Duodenal mucosa (tissue), 2 donors: ENCODE data around the gene CTNNA2.

Experiments used
- H3K27ac ChIP-seq: one replicate; pipeline ENCODE4 v1.7.0; 2013; ENCODE audit warnings: low read depth, low read length
- H3K27me3 ChIP-seq, 2 donors: one replicate each; pipeline ENCODE4 v1.7.0; 2013; ENCODE audit warnings: low read length in 2 of 2, control low read depth in 1 of 2; ENCODE audit not compliant: insufficient read depth in 2 of 2, control insufficient read depth in 1 of 2
- H3K36me3 ChIP-seq, 2 donors: one replicate each; pipeline ENCODE4 v1.7.0; 2013; ENCODE audit warnings: low read length in 2 of 2, control low read depth in 1 of 2; ENCODE audit not compliant: insufficient read depth in 2 of 2, control insufficient read depth in 1 of 2
- H3K4me1 ChIP-seq, 2 donors: one replicate each; pipeline ENCODE4 v1.7.0; 2013; ENCODE audit warnings: low read length in 2 of 2, control low read depth in 1 of 2; ENCODE audit not compliant: insufficient read depth in 2 of 2, control insufficient read depth in 1 of 2
- H3K4me3 ChIP-seq, 2 donors: one replicate each; pipeline ENCODE4 v1.7.0; 2013; ENCODE audit warnings: low read length in 2 of 2, low read depth in 1 of 2
- H3K9ac ChIP-seq, 2 donors: one replicate each; pipeline ENCODE4 v1.7.0; 2013; ENCODE audit warnings: low read length in 2 of 2, low read depth in 1 of 2
- H3K9me3 ChIP-seq, 2 donors: one replicate each; pipeline ENCODE4 v1.7.0; 2013; ENCODE audit warnings: low read length in 2 of 2, control low read depth in 1 of 2; ENCODE audit not compliant: control insufficient read depth in 1 of 2

The CTNNA2 gene

GRCh38 chr2:79860228-79861058 is 347.6 kb downstream of the CTNNA2 start:
- H3K4me3 ChIP-seq, result no peak overlapping the region
- no peaks in the 10 kb centered on the region for H3K4me1 ChIP-seq
- H3K27ac ChIP-seq, result no peak overlapping the region
- no peak overlapping the region for H3K9ac ChIP-seq
- H3K27me3 ChIP-seq, result no peaks in the 10 kb centered on the region
- H3K36me3 ChIP-seq, result no peaks in the 10 kb centered on the region
- no peaks in the 10 kb centered on the region for H3K9me3 ChIP-seq

DNA sequence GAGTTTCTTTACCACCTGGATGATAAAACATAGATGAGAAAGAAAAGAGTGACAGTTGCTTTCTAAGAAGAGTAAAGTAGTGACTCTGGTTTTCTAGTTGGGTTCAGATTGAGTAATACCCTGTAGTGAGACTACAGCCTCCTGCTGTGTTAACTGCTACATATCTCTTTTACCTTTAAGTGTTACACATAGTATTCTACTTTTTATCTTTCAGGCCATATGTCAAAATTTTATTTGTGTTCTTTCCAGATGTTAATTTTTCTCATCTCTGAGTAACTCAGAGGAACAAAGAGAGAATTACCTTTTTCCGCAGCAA is 348.2 kb downstream of the CTNNA2 start:
- H3K27ac ChIP-seq, result no peak overlapping the region
- H3K9ac ChIP-seq, result no peak overlapping the region
- H3K36me3 ChIP-seq, result no peaks in the 10 kb centered on the region
- H3K4me3 ChIP-seq, result no peak overlapping the region
- no peaks in the 10 kb centered on the region for H3K4me1 ChIP-seq
- H3K9me3 ChIP-seq, result no peaks in the 10 kb centered on the region
- H3K27me3 ChIP-seq, result no peaks in the 10 kb centered on the region

- Histone ChIP-seq H3K36me3 (no peaks in the 10 kb centered on the region), H3K9me3 (no peaks in the 10 kb centered on the region), H3K9ac (no peak overlapping the region), H3K4me3 (no peak overlapping the region), H3K27ac (no peak overlapping the region), H3K4me1 (no peaks in the 10 kb centered on the region), H3K27me3 (no peaks in the 10 kb centered on the region)
Observed at GRCh38 chr2:79862756-79863155, 349.9 kb downstream of the CTNNA2 start.

DNA sequence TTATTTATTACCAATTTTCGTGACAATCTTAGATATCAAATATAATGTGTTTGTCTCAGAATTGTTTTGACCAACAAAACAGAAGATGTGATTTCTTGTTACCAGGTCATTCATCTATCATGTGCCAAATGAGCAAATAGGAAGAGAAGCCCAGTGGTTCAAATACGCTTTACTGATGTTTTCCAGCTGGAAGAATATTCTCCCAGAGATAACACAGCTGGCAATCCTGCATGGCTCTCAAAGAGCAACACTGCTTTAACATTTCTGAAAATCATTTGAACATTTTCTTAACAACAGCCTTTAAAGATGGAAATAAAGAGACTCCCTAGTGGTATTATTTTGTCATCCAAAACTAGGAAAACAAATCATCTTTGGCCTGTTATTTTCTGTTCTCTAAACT is 359.8 kb downstream of the CTNNA2 start:
- Histone ChIP-seq H3K4me1 (no peaks in the 10 kb centered on the region), H3K9ac (no peak overlapping the region), H3K27me3 (no peaks in the 10 kb centered on the region), H3K4me3 (no peak overlapping the region), H3K36me3 (no peaks in the 10 kb centered on the region), H3K9me3 (no peaks in the 10 kb centered on the region), H3K27ac (no peak overlapping the region)

- no peak overlapping the region for H3K27ac ChIP-seq
- H3K4me1 ChIP-seq, result no peaks in the 10 kb centered on the region
- H3K36me3 ChIP-seq, result no peaks in the 10 kb centered on the region
- H3K4me3 ChIP-seq, result no peak overlapping the region
- H3K9ac ChIP-seq, result no peak overlapping the region
- H3K9me3 ChIP-seq, result no peaks in the 10 kb centered on the region
- H3K27me3 ChIP-seq, result no peaks in the 10 kb centered on the region
Observed at GRCh38 chr2:79874015-79874414, 361.2 kb downstream of the CTNNA2 start.

DNA sequence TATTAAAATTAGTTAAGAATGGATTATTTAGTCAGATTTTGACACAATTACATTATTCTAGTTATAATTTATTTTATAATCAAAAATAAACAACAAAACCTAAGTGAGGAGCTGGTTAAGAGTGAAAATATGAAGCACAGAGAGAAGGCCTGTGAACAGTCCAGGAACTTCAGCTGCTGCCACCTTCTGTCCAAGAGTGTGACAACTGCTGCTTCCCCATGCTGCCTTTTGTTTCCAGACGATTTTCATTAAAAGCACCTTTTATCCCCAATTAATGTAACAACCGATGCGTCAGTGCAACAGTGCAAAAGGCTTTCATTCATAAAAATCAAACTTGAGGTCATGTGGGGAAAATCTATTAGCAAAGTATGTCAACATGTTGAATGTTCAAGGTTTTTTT is 363.6 kb downstream of the CTNNA2 start:
- Histone ChIP-seq H3K4me3 (no peak overlapping the region), H3K27me3 (no peaks in the 10 kb centered on the region), H3K9me3 (no peaks in the 10 kb centered on the region), H3K4me1 (no peaks in the 10 kb centered on the region), H3K36me3 (no peaks in the 10 kb centered on the region), H3K9ac (no peak overlapping the region), H3K27ac (no peak overlapping the region)

GRCh38 chr2:79882548-79882947 is 369.7 kb downstream of the CTNNA2 start:
- Histone ChIP-seq H3K27ac (no peak overlapping the region), H3K9ac (no peak overlapping the region), H3K4me3 (no peak overlapping the region), H3K27me3 (no peaks in the 10 kb centered on the region), H3K36me3 (no peaks in the 10 kb centered on the region), H3K4me1 (no peaks in the 10 kb centered on the region), H3K9me3 (no peaks in the 10 kb centered on the region)

- Histone ChIP-seq H3K36me3 (no peaks in the 10 kb centered on the region), H3K27me3 (no peaks in the 10 kb centered on the region), H3K4me1 (no peaks in the 10 kb centered on the region), H3K27ac (no peak overlapping the region), H3K9ac (no peak overlapping the region), H3K9me3 (no peaks in the 10 kb centered on the region), H3K4me3 (no peak overlapping the region)
Observed at GRCh38 chr2:79887747-79888374, 375.0 kb downstream of the CTNNA2 start.

- H3K4me1 ChIP-seq, result no peaks in the 10 kb centered on the region
Observed at GRCh38 chr2:79892123-79892522, 379.3 kb downstream of the CTNNA2 start.

DNA sequence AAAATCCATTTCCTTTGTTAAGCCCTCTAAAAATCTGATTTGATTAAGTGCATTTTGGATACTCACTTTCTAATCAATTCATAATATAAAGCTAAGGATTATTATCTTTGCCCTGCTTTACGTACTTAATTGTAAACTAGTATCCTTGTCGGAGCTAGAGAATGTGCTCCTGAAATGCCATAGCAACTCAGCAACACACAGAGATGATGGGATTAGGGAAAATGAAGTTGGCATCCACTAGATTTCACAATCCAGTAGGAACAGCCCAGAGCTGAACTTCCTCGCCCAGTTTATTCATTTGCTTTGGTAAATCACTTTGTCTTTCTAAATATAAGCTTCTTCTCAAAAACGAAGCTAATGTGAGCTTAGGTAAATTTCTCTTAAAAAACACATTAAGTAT is 386.3 kb downstream of the CTNNA2 start:
- H3K27ac ChIP-seq, result no peak overlapping the region
- H3K4me1 ChIP-seq, result no peaks in the 10 kb centered on the region
- H3K27me3 ChIP-seq, result peaks cover 0 to 4% of the 10 kb centered on the region in 2 donors
- H3K4me3 ChIP-seq, result no peak overlapping the region
- H3K36me3 ChIP-seq, result no peaks in the 10 kb centered on the region
- H3K9me3 ChIP-seq, result no peaks in the 10 kb centered on the region
- H3K9ac ChIP-seq, result no peak overlapping the region

More at GRCh38 chr2:79892123-79892522, 379.3 kb downstream of the CTNNA2 start:
- Histone ChIP-seq H3K27ac (no peak overlapping the region), H3K9me3 (no peaks in the 10 kb centered on the region), H3K9ac (no peak overlapping the region), H3K4me3 (no peak overlapping the region), H3K36me3 (no peaks in the 10 kb centered on the region), H3K27me3 (no peaks in the 10 kb centered on the region)
